Myocyte (in vitro differentiated cells): Measurements from ENCODE around the gene UNC5C. TPM values are rescaled to one million over a fixed set of nuclear protein-coding genes. Genes with fewer than 3 reads are reported as not detected.
A peak's percentile ranks its signal among the peaks of the same experiment; 100 is the strongest.

Source experiments
- DNase-seq: peaks from one replicate; pipeline ENCODE4 v3.0.0-alpha.2; 2012; ENCODE audit warnings: low read depth
- total RNA-seq: library from RNA; depleted of rRNA; stranded (reverse); fragments of >200 nt; gene quantifications from 2 replicates; pipeline ENCODE4 v1.2.3, GENCODE V29; 2014

The UNC5C gene
- total RNA-seq, 1 donor from 2014 or later: 0.35 TPM

DNA sequence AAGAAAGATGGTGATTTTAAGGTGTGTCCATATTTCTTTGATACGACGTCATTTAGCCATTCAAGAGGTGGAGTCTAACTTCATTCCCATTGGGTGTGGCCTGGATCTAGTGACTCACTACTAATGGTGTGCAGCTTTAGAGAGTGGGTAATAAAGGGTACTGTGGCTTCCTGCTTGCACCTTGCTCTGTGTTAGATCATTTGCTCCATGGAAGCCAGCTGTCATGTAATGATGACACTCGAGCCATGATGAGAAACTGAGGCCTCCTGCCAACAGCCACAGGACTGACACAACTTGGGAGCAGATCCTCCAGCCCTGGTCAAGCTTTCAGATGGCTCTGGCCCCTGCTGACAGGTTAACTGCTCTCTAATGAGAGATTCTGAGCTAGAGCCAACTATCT, 82.0 kb downstream of the UNC5C start:
- peak; percentile 9 for DNase-seq

GRCh38 chr4:95465010-95465409, 83.8 kb downstream of the UNC5C start:
- DNase-seq: peak; percentile 3

- no peak for DNase-seq
Measured at GRCh38 chr4:95462921-95463320, 85.9 kb downstream of the UNC5C start.

- no peak for DNase-seq
Measured at GRCh38 chr4:95457353-95457752, 91.4 kb downstream of the UNC5C start.

- DNase-seq: no peak
Measured at GRCh38 chr4:95450294-95450693, 98.5 kb downstream of the UNC5C start.

DNA sequence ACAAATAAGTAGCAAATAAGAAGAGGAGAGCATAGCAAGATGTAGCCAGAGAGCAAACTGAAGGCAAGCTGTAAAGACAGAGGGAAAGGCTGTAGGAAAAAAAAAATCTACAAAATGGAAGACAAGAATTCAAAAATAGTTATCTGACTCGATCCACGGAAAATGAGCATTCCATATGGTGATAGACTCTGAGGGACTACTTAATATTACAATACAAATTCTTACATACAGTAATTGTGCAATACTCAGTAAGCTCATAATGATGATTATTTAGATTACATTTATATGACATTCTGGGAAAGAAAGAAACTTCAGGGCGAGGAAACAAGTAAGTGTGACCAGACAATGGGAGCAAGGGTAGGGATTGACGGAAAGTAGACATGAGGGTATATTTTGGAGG, 102.6 kb downstream of the UNC5C start:
- no peak for DNase-seq

- DNase-seq: no peak
Measured at GRCh38 chr4:95445251-95445650, 103.5 kb downstream of the UNC5C start.

DNA sequence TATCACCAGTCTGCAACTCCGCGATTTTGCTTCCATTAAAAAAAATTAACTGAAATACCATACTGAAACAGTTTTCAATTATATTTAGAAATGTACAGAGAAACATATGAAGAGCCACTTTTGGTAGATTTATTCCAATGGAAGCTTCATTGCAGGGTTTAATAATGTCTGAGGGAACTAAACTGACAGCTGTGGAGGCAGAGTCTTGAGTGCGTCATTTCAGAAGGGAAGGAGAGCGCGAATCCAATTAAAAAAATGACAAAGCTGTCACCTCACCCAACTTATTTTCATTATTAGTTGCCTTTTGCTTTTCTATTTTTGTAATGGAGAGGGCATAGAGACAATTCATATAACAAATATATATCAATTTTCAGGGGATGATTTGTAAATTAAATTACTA, 104.0 kb downstream of the UNC5C start:
- DNase-seq: no peak

DNA sequence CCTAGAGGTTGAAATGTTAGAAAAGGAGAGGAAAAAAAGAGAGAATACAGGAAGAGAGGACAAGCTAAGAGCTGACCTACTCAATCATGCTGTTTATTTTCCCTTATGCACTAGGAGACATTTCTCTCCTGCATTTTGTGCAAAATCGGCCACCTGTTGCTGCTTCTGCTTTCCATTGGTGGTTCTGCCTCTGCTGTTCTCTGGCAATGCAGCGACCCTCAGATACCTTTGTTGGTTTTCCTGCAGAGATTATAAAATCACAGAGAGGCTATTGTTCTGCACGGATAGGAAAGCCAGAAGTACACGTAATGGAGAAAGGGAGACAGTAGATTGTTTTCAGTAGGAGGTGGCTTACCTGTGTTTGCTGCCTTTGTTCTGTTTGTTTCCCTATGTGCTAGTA, 108.9 kb downstream of the UNC5C start:
- no peak for DNase-seq

- DNase-seq: no peak
Measured at GRCh38 chr4:95439071-95439470, 109.7 kb downstream of the UNC5C start.

GRCh38 chr4:95432466-95432865, 116.3 kb downstream of the UNC5C start:
- DNase-seq: no peak

DNA sequence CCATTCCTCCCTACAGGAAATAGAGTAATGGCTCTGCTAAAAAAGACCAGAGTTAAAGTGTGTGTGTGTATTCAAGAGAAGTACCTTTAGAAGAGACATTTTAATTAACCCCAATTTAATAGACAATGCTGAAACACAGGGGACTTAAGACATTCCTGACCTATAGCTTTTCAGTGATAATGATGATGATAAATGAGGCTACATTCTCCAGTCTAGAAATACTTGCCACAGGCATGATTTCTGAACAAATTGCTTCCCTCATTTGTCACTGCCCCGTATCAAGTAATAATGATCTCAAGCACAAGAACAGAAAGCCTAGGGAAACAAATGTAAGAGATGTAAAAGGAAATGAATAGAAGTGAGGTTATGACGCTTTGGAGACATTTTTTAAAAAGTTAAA, 117.1 kb downstream of the UNC5C start:
- DNase-seq: no peak

- no peak for DNase-seq
Measured at GRCh38 chr4:95429416-95429815, 119.4 kb downstream of the UNC5C start.

DNA sequence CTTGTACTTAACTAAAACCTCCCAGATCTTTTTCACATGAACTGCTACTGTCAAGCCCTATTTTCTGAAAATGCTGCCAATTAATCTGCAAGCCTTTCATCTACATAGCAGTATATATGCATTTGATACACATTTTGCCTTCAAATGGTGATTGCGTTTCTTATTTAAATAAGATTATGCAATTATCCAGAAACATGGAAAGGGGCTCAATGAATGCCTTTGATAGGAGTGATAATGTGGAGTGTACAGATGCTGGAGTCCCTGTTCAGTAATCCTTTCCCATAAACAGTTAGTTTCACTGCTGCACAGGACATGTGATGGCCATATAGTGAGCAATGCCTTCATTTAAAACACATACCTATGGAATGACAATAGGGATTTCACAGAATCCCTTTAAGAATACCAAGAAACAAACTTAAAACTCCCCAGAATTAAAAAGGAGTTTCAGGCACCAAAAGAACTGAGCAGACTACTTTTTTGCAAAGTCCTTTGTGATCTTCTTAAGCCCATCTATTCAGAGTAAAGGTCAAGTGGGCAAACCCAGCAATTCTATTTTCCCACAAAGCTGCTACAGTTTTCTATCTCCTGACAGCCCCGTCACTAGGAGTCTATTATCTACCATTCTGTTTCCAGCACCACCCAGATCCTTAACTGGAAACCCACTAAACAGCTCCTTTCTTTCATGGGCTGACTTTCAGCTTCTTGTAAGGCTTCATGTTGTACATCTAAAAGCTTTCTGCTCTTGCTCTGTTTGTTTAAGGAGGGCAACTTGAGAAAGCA, 120.3 kb downstream of the UNC5C start:
- no peak for DNase-seq

- DNase-seq: no peak
Measured at GRCh38 chr4:95426455-95426854, 122.3 kb downstream of the UNC5C start.

- DNase-seq: no peak
Measured at GRCh38 chr4:95422436-95422835, 126.3 kb downstream of the UNC5C start.

GRCh38 chr4:95421869-95422268, 126.9 kb downstream of the UNC5C start:
- DNase-seq: no peak

DNA sequence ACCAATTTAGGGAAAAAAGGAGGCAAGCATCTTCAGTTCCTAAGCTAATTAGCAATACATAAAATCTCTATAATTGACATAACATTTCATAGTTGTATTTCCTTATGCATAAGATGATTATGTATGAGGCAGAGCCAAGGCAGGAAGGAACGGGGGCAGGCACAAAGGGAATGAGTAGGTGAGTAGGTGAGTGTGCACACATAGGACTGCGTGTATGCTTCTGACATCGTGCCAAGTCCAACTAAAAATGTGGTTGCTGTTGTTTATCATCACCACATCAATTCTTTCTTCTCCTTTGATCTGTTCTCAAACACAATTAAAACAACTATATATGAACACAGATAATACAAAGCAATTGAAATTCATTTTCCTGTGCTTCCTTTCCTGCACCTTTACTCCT, 131.2 kb downstream of the UNC5C start:
- no peak for DNase-seq

DNA sequence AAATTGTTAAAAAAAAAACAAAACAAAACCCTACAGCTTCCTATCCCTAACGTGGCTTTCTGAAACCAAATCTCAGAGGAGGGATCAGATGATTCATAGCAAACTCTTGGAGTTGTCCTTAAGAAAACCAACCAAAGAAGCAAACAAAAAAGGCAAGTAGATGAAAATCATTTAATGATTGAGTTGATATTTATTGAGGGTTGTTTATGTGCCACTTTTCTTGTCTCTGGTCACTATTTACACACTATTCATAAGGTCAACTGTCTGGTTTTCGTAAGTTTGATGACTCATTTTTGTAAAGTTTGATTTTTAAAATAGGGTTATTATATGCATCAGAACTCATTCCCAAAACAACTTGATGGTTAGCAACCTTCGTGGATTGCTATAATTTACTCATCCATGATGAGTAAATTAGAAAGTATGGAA, 133.4 kb downstream of the UNC5C start:
- DNase-seq: peak; percentile 44

- DNase-seq: no peak
Measured at GRCh38 chr4:95411371-95412088, 137.2 kb downstream of the UNC5C start.

DNA sequence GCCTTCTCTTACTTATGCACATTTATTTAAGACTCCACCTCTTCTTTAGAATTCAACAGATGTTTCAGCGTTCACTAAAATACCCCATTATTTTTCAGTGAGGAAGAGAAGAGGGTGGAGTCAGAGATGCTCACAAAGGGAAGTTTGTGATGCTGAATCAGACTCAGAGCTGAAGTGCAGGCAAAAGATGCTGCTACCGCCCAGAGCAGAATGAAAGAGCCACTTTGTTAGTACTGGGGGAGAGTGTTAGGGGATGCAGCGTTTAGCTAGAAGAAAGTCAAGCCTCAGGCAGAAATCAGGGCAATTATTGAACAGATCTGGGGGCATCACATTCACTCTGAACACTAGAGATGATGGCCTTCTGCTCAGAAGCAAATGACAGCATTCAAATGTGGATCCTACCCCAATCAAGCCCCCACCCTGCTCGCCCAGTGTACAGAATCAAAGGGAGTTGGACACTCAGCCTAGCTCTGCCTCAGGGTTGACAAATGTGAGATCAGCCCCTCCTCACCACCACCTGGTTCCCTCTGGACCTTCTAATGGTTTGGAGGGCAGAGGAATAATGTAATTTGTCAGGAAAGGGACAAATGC, 138.3 kb downstream of the UNC5C start:
- DNase-seq: no peak

- DNase-seq: no peak
Measured at GRCh38 chr4:95409750-95410149, 139.0 kb downstream of the UNC5C start.
